GM03348 (cell line): ENCODE measurements around the gene OR51V1.
A peak's percentile ranks its signal among the peaks of the same experiment; 100 is the strongest.
"Not testable (repeated sequence)": the region's sequence is repeated elsewhere in the genome, so short reads cannot be mapped to it uniquely, and the experiment has no call there.

Source experiments
- DNase-seq: peaks from one replicate; pipeline ENCODE4 v3.0.0; 2012; ENCODE audit warnings: low spot score

Gene OR51V1, protein sequence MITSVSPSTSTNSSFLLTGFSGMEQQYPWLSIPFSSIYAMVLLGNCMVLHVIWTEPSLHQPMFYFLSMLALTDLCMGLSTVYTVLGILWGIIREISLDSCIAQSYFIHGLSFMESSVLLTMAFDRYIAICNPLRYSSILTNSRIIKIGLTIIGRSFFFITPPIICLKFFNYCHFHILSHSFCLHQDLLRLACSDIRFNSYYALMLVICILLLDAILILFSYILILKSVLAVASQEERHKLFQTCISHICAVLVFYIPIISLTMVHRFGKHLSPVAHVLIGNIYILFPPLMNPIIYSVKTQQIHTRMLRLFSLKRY

DNA sequence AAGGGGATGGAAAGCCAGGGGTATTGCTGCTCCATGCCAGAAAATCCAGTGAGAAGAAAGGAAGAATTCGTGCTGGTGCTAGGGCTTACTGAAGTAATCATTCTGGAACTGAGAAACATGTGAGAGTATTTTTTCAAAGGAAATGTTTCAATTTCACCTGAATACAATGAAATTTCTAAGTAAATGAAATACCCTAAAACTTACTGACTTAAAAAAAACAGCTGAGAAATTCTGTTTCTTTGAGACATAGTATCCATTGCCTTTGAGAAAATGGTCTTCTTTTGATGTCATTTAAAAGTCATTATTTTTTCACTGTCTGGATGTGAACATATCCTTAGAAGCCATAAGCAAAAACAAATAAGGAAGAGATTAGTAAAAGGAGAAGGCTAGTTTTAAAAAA is at the start of gene OR51V1:
OR51V1 (minus strand) TSS at position 101 of the 400 bp plus-strand sequence; CDS start at position 101, 0 bp downstream.
- DNase-seq = no peak

DNA sequence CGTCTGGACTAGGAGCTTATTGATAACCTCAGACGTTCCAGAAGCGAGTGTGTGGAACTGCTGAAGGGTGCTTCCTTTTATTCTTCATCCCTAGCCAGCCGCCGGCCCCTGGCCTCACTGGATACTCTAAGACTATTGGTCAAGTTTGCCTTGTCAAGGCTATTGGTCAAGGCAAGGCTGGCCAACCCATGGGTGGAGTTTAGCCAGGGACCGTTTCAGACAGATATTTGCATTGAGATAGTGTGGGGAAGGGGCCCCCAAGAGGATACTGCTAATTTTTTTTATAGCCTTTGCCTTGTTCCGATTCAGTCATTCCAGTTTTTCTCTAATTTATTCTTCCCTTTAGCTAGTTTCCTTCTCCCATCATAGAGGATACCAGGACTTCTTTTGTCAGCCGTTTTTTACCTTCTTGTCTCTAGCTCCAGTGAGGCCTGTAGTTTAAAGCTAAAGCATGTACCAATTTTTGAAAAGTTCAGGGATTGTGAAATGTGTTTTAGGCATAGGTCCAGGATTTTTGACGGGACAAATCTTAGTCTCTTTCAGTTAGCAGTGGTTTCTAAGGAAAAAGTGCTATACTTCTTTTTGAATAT is 49.4 kb upstream of the OR51V1 start, which contains the start of gene HBG1:
HBG1 (minus strand) TSS at position 51 of the 590 bp plus-strand sequence. CDS start 53 bp downstream, outside the sequence.
- not testable (repeated sequence) for DNase-seq

DNA sequence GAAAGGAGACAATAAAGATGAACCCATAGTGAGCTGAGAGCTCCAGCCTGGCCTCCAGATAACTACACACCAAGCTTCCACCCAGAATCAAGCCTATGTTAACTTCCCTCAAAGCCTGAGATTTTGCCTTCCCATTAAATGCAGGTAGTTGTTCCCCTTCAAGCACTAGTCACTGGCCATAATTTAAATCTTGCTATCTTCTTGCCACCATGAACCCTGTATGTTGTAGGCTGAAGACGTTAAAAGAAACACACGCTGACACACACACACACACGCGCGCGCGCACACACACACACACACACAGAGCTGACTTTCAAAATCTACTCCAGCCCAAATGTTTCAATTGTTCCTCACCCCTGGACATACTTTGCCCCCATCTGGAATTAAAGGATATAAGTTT is 48.0 kb upstream of the OR51V1 start:
- DNase-seq = not testable (repeated sequence)

DNA sequence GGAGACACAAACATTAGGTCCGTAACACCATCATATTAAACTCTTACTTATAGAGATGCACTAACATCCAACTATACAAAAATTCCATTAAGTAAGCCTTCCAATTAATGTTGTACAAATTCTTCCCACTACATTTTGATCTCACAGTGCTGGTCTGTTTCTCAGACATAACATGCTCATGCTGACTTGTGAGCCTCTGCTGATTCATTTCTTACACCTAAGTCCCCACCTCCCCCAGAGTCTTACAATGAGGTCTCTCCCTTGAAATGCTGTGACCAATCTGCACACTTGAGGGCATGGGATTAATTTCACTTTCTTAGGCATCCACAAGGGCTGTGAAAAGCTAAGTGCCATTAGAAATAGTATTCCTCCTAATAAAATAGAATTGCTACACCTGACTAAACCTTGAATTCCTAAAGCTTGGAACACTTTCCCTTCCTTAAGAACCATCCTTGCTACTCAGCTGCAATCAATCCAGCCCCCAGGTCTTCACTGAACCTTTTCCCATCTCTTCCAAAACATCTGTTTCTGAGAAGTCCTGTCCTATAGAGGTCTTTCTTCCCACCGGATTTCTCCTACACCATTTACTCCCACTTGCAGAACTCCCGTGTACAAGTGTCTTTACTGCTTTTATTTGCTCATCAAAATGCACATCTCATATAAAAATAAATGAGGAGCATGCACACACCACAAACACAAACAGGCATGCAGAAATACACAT is 47.1 kb upstream of the OR51V1 start:
- no peak for DNase-seq

DNA sequence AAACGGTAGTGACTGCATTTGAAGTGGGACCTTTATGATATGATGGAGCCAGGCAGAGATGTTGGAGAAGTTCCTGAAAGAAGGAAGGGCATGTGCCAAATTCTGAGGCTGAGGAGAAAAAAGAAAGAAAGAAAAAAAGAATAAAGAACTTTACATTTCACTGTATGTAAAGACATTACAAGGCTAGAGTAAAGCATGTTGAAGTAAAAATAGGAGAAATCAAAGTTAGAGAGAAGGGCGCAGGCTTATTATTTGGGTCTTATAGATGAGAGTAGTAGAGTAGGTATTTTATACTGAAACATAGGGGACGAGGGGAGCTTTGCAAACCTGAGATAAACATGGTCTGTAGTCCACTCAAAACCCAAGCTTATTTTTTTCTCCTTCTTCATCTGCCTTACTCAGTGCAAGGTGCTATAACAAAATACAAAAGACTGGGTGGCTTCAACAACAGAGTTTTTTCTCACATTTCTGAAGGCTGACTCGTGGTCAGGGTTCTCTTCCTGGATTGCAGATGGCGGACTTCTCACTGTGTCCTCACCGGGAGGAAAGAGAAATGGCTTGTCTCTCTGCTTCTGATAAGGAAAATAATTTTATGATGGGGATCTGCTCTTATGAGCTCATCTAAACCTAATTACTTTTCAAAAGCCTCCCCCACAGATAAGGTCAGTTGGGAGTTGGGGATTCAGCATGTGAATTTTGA is 46.4 kb upstream of the OR51V1 start:
- no peak for DNase-seq

DNA sequence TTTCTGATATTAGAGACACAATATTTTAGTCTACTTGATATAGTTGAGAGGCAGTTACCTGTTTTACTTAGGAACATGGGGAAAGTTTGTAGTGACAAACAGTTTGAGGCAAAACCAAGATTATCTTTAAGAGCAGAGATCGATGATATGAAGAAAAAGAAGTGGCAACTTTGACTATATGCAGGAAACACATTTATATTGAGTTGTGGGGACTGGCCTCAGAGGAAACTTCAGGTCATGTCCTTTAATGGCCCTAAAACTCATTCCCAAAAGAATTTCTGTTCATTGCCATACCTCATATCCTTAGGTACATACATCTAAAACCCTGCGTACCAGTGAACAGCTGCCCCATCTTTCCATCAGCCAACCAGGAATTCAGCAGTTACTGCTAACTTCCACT is 44.7 kb upstream of the OR51V1 start:
- no peak for DNase-seq

DNA sequence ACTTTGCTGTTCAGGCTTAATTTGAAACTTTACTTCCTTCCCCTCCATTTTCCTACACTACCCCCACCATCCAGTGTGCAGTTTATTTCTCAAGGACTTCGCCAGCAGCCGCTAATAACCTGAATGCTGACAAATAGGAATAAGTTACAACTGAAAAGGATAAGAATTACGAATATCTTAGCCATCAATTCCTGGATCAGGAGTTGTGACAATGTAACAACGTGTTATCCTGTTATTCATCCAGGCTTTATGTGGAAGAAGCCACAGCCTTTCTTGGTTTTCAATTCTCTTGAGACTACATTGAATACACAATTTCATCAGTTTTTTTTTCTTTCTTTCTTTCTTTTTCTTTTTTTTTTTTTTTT is 43.3 kb upstream of the OR51V1 start:
- no peak for DNase-seq

DNA sequence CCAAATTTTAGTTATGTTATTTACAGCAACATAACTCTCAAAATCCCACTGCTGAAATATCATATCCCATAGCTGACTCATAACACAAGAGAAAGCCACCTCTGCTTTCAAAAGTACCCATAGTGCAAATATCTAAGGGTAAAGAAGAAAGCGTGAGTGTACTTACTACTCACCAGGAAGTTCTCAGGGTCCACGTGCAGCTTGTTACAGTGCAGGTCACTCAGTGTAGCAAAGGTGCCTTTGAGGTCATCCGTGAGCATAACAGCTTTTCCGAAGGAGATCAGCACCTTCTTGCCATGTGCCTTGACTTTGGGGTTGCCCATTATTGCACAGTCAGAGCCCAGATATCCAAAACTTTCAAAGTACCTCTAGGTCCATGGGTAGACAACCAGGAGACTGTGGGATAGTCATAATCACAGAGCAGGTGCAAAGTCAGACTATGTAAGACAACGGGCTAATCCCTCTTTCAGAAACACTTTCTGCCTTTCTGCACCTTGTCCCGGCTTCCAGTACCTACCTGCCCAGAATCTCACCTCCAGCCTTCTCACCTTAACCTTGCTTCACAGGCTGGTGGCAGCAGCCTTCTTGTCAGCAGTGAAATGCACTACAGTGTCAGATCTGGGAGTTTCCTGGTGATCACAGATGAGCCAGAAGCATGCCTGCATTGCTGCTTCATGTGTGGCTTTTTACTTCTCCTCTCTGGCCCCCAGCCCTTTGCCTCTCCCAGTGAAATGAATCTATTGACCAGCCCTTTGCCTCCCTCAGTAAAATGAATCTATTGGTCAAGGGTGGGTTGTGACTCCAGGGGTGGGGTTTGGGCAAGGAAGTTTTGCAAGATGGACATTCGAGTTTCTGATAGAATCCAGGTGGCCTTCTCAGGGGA is 42.7 kb upstream of the OR51V1 start:
- no peak for DNase-seq

DNA sequence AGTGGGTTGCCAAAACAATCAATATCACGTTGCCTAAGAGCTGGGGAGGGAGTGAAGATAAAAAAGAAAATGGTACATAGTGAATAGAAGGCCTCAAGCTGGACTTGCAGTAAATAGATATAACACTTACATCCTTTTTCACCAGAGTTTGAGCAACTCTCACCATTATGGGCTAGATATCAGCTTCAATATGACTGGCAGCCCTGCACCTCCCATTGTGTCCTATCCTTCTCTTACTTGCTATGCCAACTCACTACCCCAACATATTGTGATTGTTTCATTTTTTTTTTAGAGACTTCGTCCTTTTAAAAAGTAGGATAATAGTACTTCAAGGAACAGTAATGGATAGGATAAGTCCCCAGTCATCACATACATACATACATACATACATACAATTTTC is 41.7 kb upstream of the OR51V1 start:
- DNase-seq = no peak

DNA sequence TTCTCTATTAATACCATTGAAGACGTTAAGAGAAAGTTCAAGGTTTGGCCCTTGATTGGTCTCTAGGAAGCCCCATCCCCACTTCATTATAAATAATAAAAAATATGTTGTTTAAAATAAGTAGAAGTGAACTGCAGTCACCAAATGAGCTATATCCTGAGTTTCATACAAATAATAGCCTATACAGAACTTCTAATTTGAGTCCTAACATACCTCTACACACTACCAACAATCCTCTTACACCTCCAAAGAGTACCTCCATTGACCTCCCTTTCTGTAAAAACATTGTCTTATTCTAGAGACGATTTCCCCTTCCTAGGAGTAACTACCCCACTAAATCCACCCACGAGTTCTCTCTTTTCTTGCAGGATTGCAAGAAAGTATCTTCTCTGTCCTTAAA is 41.0 kb upstream of the OR51V1 start:
- no peak for DNase-seq

DNA sequence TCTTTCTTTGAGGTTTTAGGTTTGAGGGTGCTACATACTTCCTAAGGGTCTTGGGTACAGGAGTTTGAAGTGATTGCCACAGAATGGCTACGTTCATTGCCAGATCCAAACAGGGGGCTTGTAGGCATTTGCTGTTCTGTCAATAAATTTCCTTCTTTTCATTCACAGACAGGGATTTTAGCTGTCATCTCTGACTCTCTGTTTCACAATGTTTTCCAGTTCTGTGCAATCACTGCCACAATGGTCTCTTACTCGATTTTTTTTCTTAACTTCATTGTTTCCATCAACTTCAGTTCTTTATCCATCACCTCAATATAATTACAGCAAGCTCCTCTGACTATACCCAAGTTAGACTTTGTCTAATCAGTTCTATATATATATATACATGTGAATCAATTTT is 40.0 kb upstream of the OR51V1 start:
- no peak for DNase-seq

DNA sequence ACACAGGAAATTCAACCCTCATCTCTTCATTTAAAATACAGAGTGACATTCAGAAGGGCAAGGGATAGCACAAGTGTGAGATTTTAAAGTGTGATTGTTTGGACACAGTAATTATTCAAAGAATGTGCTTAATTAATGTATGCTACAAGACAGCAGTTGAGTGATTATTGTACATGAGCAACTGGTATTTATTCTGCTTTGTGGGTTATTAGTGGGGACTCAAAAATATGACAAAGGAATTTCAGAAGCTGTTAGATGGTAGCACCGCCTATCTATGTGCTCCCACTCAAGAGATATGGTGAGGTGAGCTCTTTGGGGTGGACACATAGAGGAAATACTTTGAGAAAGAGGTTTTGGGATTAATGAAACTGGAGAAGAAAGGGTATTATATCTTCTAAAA is 39.6 kb upstream of the OR51V1 start:
- DNase-seq = no peak

DNA sequence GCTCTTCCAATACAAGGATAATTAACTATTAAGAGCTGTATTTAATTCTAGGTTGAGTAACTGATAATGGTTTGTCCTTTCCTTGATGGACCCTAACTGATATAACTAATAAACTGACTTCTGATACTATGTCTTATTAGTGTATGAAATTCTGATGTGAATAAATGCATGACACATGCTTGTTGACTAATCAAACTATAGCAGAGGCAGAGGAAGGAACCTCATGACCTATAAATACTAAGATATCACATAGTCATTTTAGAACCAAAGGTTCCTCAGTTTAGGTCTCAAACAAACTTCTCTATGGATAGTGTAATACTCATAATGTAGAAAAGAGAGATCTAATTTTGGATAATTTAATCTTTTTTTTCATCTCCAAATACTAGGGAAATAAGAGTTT is 38.6 kb upstream of the OR51V1 start:
- no peak for DNase-seq

DNA sequence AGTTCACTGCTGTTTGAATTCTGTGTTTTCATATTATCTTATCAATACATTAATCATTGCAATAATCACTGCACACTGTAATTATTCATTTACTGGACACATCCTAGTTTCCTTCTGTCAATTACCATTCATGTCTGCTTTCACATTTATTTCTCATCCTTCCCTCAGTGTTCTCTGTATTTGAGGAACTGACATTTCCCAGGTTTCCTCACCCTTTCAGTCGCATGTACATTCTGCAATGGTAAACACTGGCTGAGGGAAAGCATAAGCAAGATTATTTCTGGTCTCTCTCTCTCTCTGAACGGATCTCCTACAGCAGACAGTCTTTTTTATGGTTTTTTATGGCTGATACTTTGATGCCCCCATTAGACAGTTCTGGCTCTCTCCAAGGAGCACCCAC is 38.0 kb upstream of the OR51V1 start:
- DNase-seq = no peak

DNA sequence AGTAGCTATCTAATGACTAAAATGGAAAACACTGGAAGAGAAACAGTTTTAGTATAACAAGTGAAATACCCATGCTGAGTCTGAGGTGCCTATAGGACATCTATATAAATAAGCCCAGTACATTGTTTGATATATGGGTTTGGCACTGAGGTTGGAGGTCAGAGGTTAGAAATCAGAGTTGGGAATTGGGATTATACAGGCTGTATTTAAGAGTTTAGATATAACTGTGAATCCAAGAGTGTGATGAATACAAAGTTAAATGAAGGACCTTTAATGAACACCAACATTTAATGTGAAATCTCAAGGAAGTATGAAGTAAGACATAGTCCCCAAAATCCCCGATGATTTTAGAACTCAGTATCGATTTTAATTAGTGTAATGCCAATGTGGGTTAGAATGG is 36.9 kb upstream of the OR51V1 start:
- DNase-seq = no peak

DNA sequence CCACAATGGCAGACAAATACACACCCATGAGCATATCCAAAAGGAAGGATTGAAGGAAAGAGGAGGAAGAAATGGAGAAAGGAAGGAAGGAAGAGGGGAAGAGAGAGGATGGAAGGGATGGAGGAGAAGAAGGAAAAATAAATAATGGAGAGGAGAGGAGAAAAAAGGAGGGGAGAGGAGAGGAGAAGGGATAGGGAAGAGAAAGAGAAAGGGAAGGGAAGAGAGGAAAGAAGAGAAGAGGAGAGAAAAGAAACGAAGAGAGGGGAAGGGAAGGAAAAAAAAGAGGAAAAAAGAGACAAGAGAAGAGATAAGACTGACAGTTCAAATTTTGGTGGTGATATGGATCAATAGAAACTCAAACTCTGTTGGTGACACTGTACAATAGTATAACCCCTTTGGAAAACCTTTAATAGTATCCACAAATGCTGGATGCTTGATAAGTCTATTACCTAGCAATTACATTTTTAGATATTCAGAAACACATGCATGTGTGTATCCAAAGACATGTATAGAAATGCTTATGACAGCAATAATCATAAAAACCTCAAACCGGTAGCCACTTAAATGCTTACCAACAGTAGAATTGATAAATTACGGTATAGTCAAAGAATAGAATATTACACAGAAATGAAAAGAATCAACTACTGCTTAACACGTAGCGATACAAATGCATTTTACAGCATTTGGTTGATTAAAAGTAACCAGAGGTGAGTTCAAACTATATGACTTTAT is 35.0 kb upstream of the OR51V1 start:
- DNase-seq = no peak

DNA sequence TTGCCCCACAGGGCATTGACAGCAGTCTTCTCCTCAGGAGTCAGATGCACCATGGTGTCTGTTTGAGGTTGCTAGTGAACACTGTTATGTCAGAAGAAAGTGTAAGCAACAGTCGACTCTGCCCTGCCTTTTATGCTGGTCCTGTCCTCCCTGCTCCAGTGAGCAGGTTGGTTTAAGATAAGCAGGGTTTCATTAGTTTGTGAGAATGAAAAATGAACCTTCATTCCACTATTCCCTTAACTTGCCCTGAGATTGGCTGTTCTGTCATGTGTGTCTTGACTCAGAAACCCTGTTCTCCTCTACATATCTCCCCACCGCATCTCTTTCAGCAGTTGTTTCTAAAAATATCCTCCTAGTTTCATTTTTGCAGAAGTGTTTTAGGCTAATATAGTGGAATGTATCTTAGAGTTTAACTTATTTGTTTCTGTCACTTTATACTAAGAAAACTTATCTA is 33.9 kb upstream of the OR51V1 start, which contains the start of gene HBD:
HBD (minus strand) TSS at position 103 of the 454 bp plus-strand sequence; CDS start at position 53, 50 bp downstream.
- DNase-seq = peak; percentile 39

DNA sequence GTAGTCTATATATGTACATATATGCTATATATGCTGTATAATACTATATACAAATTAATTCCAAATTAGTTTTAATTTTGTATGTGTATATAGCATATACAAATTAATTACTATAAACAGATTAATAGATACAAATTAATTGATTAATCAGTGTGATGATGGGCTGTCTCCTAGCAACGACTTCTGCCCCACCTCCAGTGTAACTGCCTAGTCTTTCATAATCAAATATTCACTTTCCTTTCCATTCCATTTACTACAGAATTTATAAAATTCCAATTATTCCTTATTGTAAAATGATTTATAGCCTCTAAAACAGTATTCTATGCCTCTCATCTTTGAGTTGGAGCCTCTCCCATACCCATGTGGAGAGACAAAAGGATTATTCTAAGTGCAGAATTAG is 32.8 kb upstream of the OR51V1 start:
- DNase-seq = no peak

DNA sequence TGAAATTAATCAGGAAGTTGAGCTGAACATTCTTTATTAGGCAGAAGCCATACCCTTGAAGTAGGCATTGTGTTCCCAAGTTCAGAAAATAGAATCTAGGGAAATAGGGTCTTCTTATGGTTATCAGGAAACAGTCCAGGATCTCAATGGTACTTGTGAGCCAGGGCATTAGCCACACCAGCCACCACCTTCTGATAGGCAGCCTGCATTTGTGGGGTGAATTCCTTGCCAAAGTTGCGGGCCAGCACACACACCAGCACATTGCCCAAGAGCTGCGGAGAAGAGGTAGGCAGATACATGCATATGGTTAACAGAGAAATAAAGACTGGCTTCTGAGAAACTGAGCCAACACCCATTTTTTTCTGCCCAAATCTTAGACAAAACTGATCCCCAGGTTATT is 32.3 kb upstream of the OR51V1 start:
- DNase-seq = no peak

DNA sequence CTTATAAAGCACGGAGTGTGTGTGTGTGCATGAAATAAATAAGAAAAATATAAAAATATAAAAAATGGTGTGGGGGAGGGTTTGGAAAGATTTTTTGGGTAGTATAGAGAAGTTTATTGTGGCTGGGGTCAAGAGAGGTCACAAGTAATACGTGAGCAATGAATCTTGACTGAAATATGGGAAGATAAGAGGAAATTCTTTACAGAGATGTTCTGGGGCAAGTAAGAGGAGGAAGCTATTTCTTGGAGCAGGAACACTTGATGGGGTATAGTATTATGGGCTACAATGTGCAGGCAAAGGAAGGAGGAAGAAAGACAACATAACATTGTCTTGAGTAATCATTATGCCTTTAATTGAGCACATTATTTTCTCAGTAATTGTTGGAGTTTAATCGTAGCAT is 31.7 kb upstream of the OR51V1 start:
- DNase-seq = no peak

DNA sequence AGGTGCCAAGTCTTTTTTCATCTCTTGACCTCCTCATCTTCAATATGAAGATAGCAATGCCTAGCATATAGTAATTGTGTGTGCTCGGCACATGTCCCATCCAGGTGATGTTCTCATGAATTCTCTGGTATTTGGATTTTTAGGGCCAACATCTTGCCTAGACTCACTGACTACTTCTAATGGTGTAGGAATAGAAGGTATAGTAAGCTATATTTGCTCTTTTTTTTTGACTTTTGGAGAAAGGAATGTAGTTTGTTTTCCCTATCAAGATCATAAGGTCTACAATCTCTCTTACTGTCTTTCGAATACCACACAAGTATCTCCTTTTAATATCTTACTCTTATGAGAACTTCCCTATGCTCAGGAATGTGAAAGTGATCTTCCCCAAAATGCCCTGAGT is 30.6 kb upstream of the OR51V1 start:
- DNase-seq = no peak
